Ovary (tissue), 3 donors: ENCODE results near the gene MECR.

Experiments
- CTCF ChIP-seq, 3 donors: fragments of 450-650 bp in 2 of 3; fragments of 200-600 bp in 1 of 3; IDR thresholded peaks; one replicate each; pipeline versions ENCODE4 v1.5.1 to v1.8.0; 2016 to 2022; ENCODE audit warnings: antibody characterized with exemption in 3 of 3, mild to moderate bottlenecking in 1 of 3
- POLR2A ChIP-seq: fragments of 450-650 bp; IDR thresholded peaks from one replicate; pipeline ENCODE4 v1.6.1; 2017; ENCODE audit warnings: antibody characterized with exemption, mild to moderate bottlenecking, moderate library complexity
- donor health status: DM: no; HTN: no; CAD: no.

GRCh38 chr1:29237129-29237821 is 6.5 kb upstream of the MECR start:
- TF ChIP-seq CTCF (IDR thresholded peaks at IDR 0.05) (no peak), POLR2A (no peak)
